Mammary epithelial cell (primary cell): ENCODE results near the gene QSOX2.

Experiments
- EZH2 ChIP-seq: IDR thresholded peaks from 2 replicates; pipeline ENCODE4 v1.6.1; 2012; ENCODE audit warnings: low read length, inconsistent platforms, borderline replicate concordance
- TF ChIP-seq, protein P1 (sequence below), 2 donors: IDR thresholded peaks in 1 of 2; conservative IDR thresholded peaks in 1 of 2; 2 replicates each; pipeline ENCODE4 v1.5.1; 2011 to 2012; ENCODE audit warnings: inconsistent platforms in 2 of 2, low read length in 2 of 2, mild to moderate bottlenecking in 2 of 2, control low read depth in 1 of 2, low read depth in 1 of 2; ENCODE audit not compliant: insufficient read depth in 1 of 2; ENCODE audit errors: extremely low read depth in 1 of 2

- TF ChIP-seq, protein P1, sequence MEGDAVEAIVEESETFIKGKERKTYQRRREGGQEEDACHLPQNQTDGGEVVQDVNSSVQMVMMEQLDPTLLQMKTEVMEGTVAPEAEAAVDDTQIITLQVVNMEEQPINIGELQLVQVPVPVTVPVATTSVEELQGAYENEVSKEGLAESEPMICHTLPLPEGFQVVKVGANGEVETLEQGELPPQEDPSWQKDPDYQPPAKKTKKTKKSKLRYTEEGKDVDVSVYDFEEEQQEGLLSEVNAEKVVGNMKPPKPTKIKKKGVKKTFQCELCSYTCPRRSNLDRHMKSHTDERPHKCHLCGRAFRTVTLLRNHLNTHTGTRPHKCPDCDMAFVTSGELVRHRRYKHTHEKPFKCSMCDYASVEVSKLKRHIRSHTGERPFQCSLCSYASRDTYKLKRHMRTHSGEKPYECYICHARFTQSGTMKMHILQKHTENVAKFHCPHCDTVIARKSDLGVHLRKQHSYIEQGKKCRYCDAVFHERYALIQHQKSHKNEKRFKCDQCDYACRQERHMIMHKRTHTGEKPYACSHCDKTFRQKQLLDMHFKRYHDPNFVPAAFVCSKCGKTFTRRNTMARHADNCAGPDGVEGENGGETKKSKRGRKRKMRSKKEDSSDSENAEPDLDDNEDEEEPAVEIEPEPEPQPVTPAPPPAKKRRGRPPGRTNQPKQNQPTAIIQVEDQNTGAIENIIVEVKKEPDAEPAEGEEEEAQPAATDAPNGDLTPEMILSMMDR (conservative IDR thresholded peaks at IDR 0.05 in 1 of 2, IDR thresholded peaks at IDR 0.05 in 1 of 2; ENCODE audit: extremely low read depth in 1 of 2, insufficient read depth in 1 of 2, low read depth in 1 of 2, low read length in 2 of 2), result no peak
- no peak for TF ChIP-seq EZH2
Observed at GRCh38 chr9:136281421-136282271, 36.0 kb upstream of the QSOX2 start.
